Heart left ventricle (tissue), 13 donors: ENCODE results near the gene LIMS2.

ENCODE experiments used
- POLR2A ChIP-seq, 2 donors: fragments of 450-650 bp; IDR thresholded peaks; one replicate each; pipeline ENCODE4 v1.6.1; 2017; ENCODE audit warnings: antibody characterized with exemption in 2 of 2, mild to moderate bottlenecking in 2 of 2, moderate library complexity in 2 of 2
- TF ChIP-seq, protein P1 (sequence below), 12 donors: fragments of 200-600 bp; sonication (generic) in 4 of 12; IDR thresholded peaks; one replicate each; pipeline versions ENCODE4 v1.5.0 to v1.8.0; 2018 to 2022; ENCODE audit warnings: antibody characterized with exemption in 12 of 12, mild to moderate bottlenecking in 5 of 12
- donor health status: ischemic (EF 13 %, LVEDD 7.1; RV severe dilation, severe dysfunction).
- donor health status: DM: no; HTN: yes; CAD: no.
- donor health status: DM: no; HTN: no; CAD: no.
- donor health status: ischemic (EF 25% LVEDD 6.9; RV normal size, moderate dysfunction).
- donor health status: ischemic (EF 25% LVEDD 5.7; RV mildly dilated, moderate dysfunction).
- donor health status: ischemic (EF 35%, LVEDD 5.7; RV mildly dilated, moderate dysfunction).
- donor health status: nonischemic (EF 11% LVEDD 7.7; RV severe dilation, severe dysfunction).
- donor health status: DM: yes; HTN: yes; CAD: no.
- donor health status: PGD.
- donor health status: ischemic (EF 29% LVEDD 5.4; RV normal size, mild dysfunction).
- donor health status: nonischemic (EF 23%, LVEDD 6.1; RV moderate dilation, normal function).

DNA sequence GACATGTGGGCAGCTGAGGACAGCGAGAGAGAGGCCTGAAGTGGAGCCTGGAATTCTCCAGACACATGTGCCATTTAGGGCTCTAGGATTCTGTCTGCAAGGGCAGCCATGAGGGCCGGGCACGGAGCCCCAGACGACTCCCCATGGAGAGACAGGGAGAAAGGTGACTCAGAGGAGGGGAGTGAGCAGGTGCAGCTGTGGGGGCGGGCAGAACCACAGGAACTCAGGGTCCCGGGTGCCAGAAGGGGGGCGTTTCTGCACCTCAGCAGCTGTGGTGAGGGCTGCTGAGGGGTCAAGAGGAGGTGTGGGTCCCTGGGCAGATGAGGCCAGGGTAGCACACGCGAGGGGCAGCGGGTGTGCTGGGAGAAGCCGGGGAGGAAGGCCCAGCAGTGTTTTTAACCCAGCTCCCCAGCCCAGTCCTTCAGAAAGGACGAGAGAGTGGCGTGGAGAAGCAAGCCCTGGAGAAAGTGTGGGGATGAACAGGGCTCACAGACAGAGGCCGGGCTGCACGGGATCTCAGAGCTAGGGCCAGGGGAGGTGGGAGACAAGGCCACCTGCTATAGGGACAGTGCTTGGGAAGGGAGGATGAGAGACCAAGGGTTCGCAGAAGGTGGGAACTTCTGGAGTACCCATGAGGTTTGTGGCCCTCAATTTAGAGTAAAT, 21.8 kb downstream of the LIMS2 start:
- TF ChIP-seq, protein P1, sequence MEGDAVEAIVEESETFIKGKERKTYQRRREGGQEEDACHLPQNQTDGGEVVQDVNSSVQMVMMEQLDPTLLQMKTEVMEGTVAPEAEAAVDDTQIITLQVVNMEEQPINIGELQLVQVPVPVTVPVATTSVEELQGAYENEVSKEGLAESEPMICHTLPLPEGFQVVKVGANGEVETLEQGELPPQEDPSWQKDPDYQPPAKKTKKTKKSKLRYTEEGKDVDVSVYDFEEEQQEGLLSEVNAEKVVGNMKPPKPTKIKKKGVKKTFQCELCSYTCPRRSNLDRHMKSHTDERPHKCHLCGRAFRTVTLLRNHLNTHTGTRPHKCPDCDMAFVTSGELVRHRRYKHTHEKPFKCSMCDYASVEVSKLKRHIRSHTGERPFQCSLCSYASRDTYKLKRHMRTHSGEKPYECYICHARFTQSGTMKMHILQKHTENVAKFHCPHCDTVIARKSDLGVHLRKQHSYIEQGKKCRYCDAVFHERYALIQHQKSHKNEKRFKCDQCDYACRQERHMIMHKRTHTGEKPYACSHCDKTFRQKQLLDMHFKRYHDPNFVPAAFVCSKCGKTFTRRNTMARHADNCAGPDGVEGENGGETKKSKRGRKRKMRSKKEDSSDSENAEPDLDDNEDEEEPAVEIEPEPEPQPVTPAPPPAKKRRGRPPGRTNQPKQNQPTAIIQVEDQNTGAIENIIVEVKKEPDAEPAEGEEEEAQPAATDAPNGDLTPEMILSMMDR (IDR thresholded peaks at IDR 0.05): no peak
- TF ChIP-seq POLR2A (IDR thresholded peaks at IDR 0.05): no peak
